ENCODE data around the gene OSBPL6.

DNA sequence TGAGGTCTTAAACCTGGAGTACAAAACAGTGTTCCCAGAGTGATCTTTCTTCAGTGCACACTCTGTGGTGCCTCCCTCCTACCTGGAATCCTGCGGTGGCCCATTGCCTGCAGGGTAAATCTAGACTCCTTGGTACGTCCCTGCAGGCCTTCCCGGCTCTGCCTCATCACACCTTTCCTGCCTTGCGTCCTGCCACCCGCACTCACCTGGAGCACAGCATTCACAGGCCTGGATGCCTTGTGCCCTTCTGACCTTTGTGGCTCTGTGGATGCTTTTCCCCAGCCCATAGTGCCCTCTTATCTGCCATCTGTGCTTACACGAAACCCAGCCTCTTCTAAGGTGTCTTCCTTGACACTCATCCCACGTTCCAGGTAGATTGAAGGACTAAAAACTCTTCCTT lies 194.0 kb downstream of the OSBPL6 start:
- TF ChIP-seq EZH2 (IDR thresholded peaks at IDR 0.05) = no peak
- TF ChIP-seq, protein P1, sequence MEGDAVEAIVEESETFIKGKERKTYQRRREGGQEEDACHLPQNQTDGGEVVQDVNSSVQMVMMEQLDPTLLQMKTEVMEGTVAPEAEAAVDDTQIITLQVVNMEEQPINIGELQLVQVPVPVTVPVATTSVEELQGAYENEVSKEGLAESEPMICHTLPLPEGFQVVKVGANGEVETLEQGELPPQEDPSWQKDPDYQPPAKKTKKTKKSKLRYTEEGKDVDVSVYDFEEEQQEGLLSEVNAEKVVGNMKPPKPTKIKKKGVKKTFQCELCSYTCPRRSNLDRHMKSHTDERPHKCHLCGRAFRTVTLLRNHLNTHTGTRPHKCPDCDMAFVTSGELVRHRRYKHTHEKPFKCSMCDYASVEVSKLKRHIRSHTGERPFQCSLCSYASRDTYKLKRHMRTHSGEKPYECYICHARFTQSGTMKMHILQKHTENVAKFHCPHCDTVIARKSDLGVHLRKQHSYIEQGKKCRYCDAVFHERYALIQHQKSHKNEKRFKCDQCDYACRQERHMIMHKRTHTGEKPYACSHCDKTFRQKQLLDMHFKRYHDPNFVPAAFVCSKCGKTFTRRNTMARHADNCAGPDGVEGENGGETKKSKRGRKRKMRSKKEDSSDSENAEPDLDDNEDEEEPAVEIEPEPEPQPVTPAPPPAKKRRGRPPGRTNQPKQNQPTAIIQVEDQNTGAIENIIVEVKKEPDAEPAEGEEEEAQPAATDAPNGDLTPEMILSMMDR (IDR thresholded peaks at IDR 0.05 in 2 of 3, conservative IDR thresholded peaks at IDR 0.05 in 1 of 3; ENCODE audit: borderline replicate concordance in 1 of 3, insufficient read depth in 1 of 3, low read depth in 2 of 3, low read length in 2 of 3) = no peak
- TF ChIP-seq, protein P2, sequence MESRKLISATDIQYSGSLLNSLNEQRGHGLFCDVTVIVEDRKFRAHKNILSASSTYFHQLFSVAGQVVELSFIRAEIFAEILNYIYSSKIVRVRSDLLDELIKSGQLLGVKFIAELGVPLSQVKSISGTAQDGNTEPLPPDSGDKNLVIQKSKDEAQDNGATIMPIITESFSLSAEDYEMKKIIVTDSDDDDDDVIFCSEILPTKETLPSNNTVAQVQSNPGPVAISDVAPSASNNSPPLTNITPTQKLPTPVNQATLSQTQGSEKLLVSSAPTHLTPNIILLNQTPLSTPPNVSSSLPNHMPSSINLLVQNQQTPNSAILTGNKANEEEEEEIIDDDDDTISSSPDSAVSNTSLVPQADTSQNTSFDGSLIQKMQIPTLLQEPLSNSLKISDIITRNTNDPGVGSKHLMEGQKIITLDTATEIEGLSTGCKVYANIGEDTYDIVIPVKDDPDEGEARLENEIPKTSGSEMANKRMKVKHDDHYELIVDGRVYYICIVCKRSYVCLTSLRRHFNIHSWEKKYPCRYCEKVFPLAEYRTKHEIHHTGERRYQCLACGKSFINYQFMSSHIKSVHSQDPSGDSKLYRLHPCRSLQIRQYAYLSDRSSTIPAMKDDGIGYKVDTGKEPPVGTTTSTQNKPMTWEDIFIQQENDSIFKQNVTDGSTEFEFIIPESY (IDR thresholded peaks at IDR 0.05; ENCODE audit: extremely low read depth, insufficient replicate concordance, low read length) = no peak
- no peak for TF ChIP-seq ELF1 (IDR thresholded peaks at IDR 0.05; ENCODE audit: borderline replicate concordance, low read depth)
- no peak for TF ChIP-seq TCF7L2 (IDR thresholded peaks at IDR 0.05; ENCODE audit: borderline replicate concordance, extremely low read depth, insufficient read depth, insufficient read length)
- no peak for TF ChIP-seq SP1 (IDR thresholded peaks at IDR 0.05; ENCODE audit: low read depth)
- TF ChIP-seq, protein P3, sequence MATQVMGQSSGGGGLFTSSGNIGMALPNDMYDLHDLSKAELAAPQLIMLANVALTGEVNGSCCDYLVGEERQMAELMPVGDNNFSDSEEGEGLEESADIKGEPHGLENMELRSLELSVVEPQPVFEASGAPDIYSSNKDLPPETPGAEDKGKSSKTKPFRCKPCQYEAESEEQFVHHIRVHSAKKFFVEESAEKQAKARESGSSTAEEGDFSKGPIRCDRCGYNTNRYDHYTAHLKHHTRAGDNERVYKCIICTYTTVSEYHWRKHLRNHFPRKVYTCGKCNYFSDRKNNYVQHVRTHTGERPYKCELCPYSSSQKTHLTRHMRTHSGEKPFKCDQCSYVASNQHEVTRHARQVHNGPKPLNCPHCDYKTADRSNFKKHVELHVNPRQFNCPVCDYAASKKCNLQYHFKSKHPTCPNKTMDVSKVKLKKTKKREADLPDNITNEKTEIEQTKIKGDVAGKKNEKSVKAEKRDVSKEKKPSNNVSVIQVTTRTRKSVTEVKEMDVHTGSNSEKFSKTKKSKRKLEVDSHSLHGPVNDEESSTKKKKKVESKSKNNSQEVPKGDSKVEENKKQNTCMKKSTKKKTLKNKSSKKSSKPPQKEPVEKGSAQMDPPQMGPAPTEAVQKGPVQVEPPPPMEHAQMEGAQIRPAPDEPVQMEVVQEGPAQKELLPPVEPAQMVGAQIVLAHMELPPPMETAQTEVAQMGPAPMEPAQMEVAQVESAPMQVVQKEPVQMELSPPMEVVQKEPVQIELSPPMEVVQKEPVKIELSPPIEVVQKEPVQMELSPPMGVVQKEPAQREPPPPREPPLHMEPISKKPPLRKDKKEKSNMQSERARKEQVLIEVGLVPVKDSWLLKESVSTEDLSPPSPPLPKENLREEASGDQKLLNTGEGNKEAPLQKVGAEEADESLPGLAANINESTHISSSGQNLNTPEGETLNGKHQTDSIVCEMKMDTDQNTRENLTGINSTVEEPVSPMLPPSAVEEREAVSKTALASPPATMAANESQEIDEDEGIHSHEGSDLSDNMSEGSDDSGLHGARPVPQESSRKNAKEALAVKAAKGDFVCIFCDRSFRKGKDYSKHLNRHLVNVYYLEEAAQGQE (IDR thresholded peaks at IDR 0.05; ENCODE audit: low read depth) = no peak
- no peak for TF ChIP-seq ZNF274 (IDR thresholded peaks at IDR 0.05; ENCODE audit: low read depth, low read length)
- TF ChIP-seq, protein P4, sequence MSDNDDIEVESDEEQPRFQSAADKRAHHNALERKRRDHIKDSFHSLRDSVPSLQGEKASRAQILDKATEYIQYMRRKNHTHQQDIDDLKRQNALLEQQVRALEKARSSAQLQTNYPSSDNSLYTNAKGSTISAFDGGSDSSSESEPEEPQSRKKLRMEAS (IDR thresholded peaks at IDR 0.05) = no peak
- no peak for TF ChIP-seq EZH2phosphoT487 (IDR thresholded peaks at IDR 0.05; ENCODE audit: borderline replicate concordance)
- no peak for TF ChIP-seq POLR2A (IDR thresholded peaks at IDR 0.05; ENCODE audit: borderline replicate concordance, extremely low read depth, insufficient read depth, insufficient read length)
- no peak for TF ChIP-seq FOSL1 (IDR thresholded peaks at IDR 0.05; ENCODE audit: low read depth)

Measured in HCT116 (cell line).